K562 (cell line): Measurements from ENCODE around the gene ECSCR. TPM values are rescaled to one million over a fixed set of nuclear protein-coding genes. Genes with fewer than 3 reads are reported as not detected.

Experiments used
- ATAC-seq: fragments of 200-7000 bp; cut with Tn5 transposase; 3 replicates; pipeline ENCODE4 v1.9.1; 2020; ENCODE audit warnings: moderate library complexity
- BruUV-seq: library from RNA; stranded (reverse); fragments of 400-500 nt; replicated peaks from 2 replicates; lab custom pipeline; 2021; lab: Mats Ljungman, UMichigan
- CTCF ChIA-PET: fragments of 300-600 bp; formaldehyde crosslinking; extraction: SDS; loops from one replicate; lab custom pipeline; 2021; ENCODE audit warnings: low intra/inter-chr PET ratio; lab: Yijun Ruan, JAX
- POLR2A ChIA-PET: fragments of 300-600, 350-650 bp; sonication (Branson Sonifier 250); formaldehyde crosslinking; extraction: SDS; loops from one replicate; lab custom pipeline; 2021; ENCODE audit warnings: antibody characterized with exemption, inconsistent platforms; lab: Yijun Ruan, JAX
- DNase-seq, 4 experiments: peaks; one replicate each; pipeline versions ENCODE4 v3.0.0 to v3.0.0-alpha.2; 2011 to 2018; ENCODE audit warnings: low spot score in 3 of 4, mixed read lengths in 3 of 4; ENCODE audit errors: extremely low read depth in 1 of 4
- FAIRE-seq: peaks from 2 replicates; lab custom pipeline; 2011; peaks lifted over from hg19 to GRCh38; lab: Jason Lieb, UNC
- H2AFZ ChIP-seq: 2 replicates; pipeline ENCODE4 v1.6.0; 2011; ENCODE audit warnings: low read depth, low read length, control low read depth, inconsistent platforms
- H3K27ac ChIP-seq: fragments of 200-600 bp; 3 replicates; pipeline ENCODE4 v1.8.0; 2011; ENCODE audit warnings: low read depth, mild to moderate bottlenecking, control low read depth, inconsistent platforms, low read length, moderate library complexity, mixed read lengths; ENCODE audit errors: extremely low read depth
- H3K27me3 ChIP-seq, 2 experiments: fragments of 300-600 bp in 1 of 2; 2 replicates in 1 of 2; 3 replicates in 1 of 2; pipeline versions ENCODE4 v1.6.0 to v1.8.0; 2011; ENCODE audit warnings: inconsistent platforms in 2 of 2, low read length in 2 of 2, mild to moderate bottlenecking in 1 of 2, mixed read lengths in 1 of 2, moderate library complexity in 1 of 2; ENCODE audit not compliant: control insufficient read depth in 2 of 2, insufficient read depth in 2 of 2
- H3K36me3 ChIP-seq: fragments of 300-600 bp; 3 replicates; pipeline ENCODE4 v1.8.0; 2011; ENCODE audit warnings: mild to moderate bottlenecking, low read length, inconsistent platforms; ENCODE audit not compliant: control insufficient read depth, insufficient read depth
- H3K4me1 ChIP-seq, 2 experiments: fragments of 200-600 bp in 1 of 2; replicated peaks in 1 of 2; 2 replicates in 1 of 2; 3 replicates in 1 of 2; pipeline versions ENCODE4 v1.5.1 to v1.8.0; 2011; ENCODE audit warnings: inconsistent platforms in 2 of 2, low read length in 2 of 2, mild to moderate bottlenecking in 1 of 2, mixed read lengths in 1 of 2, moderate library complexity in 1 of 2; ENCODE audit not compliant: control insufficient read depth in 2 of 2, insufficient read depth in 2 of 2
- H3K4me2 ChIP-seq: 2 replicates; pipeline ENCODE4 v1.6.1; 2011; ENCODE audit warnings: low read length, control low read depth, inconsistent platforms, mixed read lengths; ENCODE audit not compliant: insufficient read depth
- H3K4me3 ChIP-seq: fragments of 200-600 bp; sonication (generic), shearing (Covaris generic); 2 replicates; pipeline ENCODE4 v1.5.1; 2016; ENCODE audit warnings: control low read depth, inconsistent platforms
- H3K79me2 ChIP-seq: fragments of 200-600 bp; 3 replicates; pipeline ENCODE4 v1.8.0; 2011; ENCODE audit warnings: low read length, inconsistent platforms; ENCODE audit not compliant: control insufficient read depth, insufficient read depth
- H3K9ac ChIP-seq, 2 experiments: 2 replicates each; pipeline versions ENCODE4 v1.6.0 to v1.6.1; 2011; ENCODE audit warnings: low read depth in 2 of 2, low read length in 2 of 2, control low read depth in 1 of 2, inconsistent platforms in 1 of 2, mild to moderate bottlenecking in 1 of 2, mixed read lengths in 1 of 2; ENCODE audit not compliant: insufficient read depth in 1 of 2
- H3K9me1 ChIP-seq: one replicate; pipeline ENCODE4 v1.6.0; 2011; ENCODE audit warnings: inconsistent platforms, mild to moderate bottlenecking, low read length, moderate library complexity; ENCODE audit not compliant: control insufficient read depth, insufficient read depth
- H3K9me3 ChIP-seq: replicated peaks from 2 replicates; pipeline ENCODE4 v1.5.1; 2011; ENCODE audit warnings: low read depth, low read length, inconsistent platforms; ENCODE audit not compliant: control insufficient read depth, insufficient read depth
- H4K20me1 ChIP-seq: replicated peaks from 2 replicates; pipeline ENCODE4 v1.6.1; 2011; ENCODE audit warnings: low read length, inconsistent platforms, mixed read lengths; ENCODE audit not compliant: control insufficient read depth, insufficient read depth
- ETV1 ChIP-seq: fragments of 450-650 bp; conservative IDR thresholded peaks from 2 replicates; pipeline ENCODE4 v1.6.1; 2016; ENCODE audit warnings: missing genetic modification characterization, control low read depth, low read depth, missing compliant biosample characterization
- HMG20B ChIP-seq: fragments of 250-450 bp; sonication (Bioruptor Pico); IDR thresholded peaks from 2 replicates; pipeline ENCODE4 v1.5.0; 2021; ENCODE audit warnings: mild to moderate bottlenecking
- MXI1 ChIP-seq: IDR thresholded peaks from 2 replicates; pipeline ENCODE4 v1.6.1; 2011; ENCODE audit warnings: low read depth, mild to moderate bottlenecking, improper control_type of control experiment, low read length
- NCOA1 ChIP-seq: fragments of 450-650 bp; IDR thresholded peaks from 2 replicates; pipeline ENCODE4 v1.6.1; 2016; ENCODE audit warnings: low read depth
- NCOR1 ChIP-seq: fragments of 450-650 bp; IDR thresholded peaks from 2 replicates; pipeline ENCODE4 v1.6.1; 2016; ENCODE audit warnings: mild to moderate bottlenecking, moderate library complexity
- NELFE ChIP-seq: IDR thresholded peaks from 2 replicates; pipeline ENCODE4 v1.6.1; 2011; ENCODE audit warnings: mild to moderate bottlenecking; ENCODE audit not compliant: insufficient read depth, insufficient read length
- STAT5A ChIP-seq: IDR thresholded peaks from 2 replicates; pipeline ENCODE4 v1.6.1; 2012; ENCODE audit warnings: low read length, inconsistent platforms, borderline replicate concordance
- ZNF12 ChIP-seq: sonication (generic); formaldehyde crosslinking; IDR thresholded peaks from 2 replicates; pipeline ENCODE4 v1.4.0; 2020; ENCODE audit warnings: mild to moderate bottlenecking, missing genetic modification reagents
- WGBS: fragments of 100-300 bp; shearing (Covaris generic); methylation state at CpG from one replicate; pipeline ENCODE4 v1.1.6; 2016; ENCODE audit warnings: low coverage, mixed read lengths; ENCODE audit not compliant: insufficient coverage; ENCODE audit errors: missing lambda C conversion rate; 5-methylcytosine and 5-hydroxymethylcytosine counted together
- in situ Hi-C: fragments of 300-500 bp; cut with MboI; formaldehyde crosslinking; loops from 4 replicates; pipeline ENCODE4 v1.15.0; 2018; ENCODE audit warnings: inconsistent platforms, mixed read lengths
- intact Hi-C: fragments of 100-400 bp; cut with micrococcal nuclease; formaldehyde crosslinking; loops from 2 replicates; pipeline ENCODE4 v1.14.2; 2022
- polyA plus RNA-seq, 8 experiments: library from polyadenylated mRNA; depleted of rRNA in 4 of 8; stranded (reverse) in 5 of 8; unstranded in 3 of 8; fragments of >200 nt; fragmentation: Nextera tagmentation in 2 of 8; fragmentation: Illumina TruSeq in 1 of 8; extraction: Ambion mirVana in 2 of 8; extraction: Trizol in 1 of 8; gene quantifications; 2 replicates each; pipeline versions ENCODE4 v1.2.1 to v1.2.3, GENCODE V29; 2011 to 2014; ENCODE audit warnings: inconsistent platforms in 1 of 8, missing spikeins in 1 of 8
- total RNA-seq, 7 experiments: library from RNA; depleted of rRNA in 6 of 7; stranded (reverse); fragments of >200 nt in 6 of 7; fragmentation: Illumina TruSeq in 2 of 7; extraction: Trizol in 2 of 7; gene quantifications; 2 replicates each; pipeline versions ENCODE4 v1.2.1 to v1.2.3, GENCODE V29; 2011 to 2021; ENCODE audit warnings: low replicate concordance in 1 of 7
- TF ChIP-seq, protein P1 (sequence below): sonication (generic); IDR thresholded peaks from 2 replicates; pipeline ENCODE4 v1.6.1; 2016
- TF ChIP-seq, protein P2 (sequence below): fragments of 450-650 bp; IDR thresholded peaks from 2 replicates; pipeline ENCODE4 v1.6.1; 2016; ENCODE audit warnings: antibody characterized with exemption
- TF ChIP-seq, protein P3 (sequence below): fragments of 450-650 bp; IDR thresholded peaks from 2 replicates; pipeline ENCODE4 v1.6.1; 2016; ENCODE audit warnings: low read depth

Gene ECSCR
- total and polyA plus RNA-seq, 9 of the 15 experiments (the other 6 are each of a cell fraction or from before 2014, with no cell fraction given), result 0.10 to 0.25 (median 0.13) TPM; not detected in 6

DNA sequence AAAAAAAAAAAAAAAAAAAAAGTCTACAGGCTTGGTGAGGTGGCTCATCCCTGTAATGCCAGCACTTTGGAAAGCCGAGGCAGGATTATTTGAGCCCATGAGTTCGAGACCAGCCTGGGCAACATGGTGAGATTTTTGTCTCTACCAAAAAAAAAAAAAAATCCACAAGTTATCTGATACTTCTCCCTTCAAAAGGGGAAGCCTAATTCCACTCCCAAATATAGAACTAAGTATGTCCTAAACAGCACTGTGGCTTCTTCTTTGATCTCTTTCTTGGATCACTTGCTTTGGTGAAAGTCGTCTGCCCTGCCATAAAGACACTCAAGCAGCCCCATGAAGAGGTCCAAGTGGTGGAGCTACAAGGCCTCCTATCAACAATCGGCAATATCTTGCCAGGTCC, 38.8 kb upstream of the ECSCR start:
- intact Hi-C loops, result no loop called here
- Histone ChIP-seq H3K9me1 (no peaks in the 10 kb centered on the region), H3K36me3 (peaks cover 2% of the 10 kb centered on the region; the same call in 1 of the 3 replicates), H4K20me1 (no peaks in the 10 kb centered on the region), H2AFZ (no peak overlapping the region), H3K4me2 (no peak overlapping the region), H3K9ac (no peak overlapping the region), H3K4me3 (no peak overlapping the region), H3K27ac (no peak overlapping the region), H3K27me3 (no peaks in the 10 kb centered on the region), H3K79me2 (peaks cover 33% of the 10 kb centered on the region), H3K9me3 (peaks cover 5% of the 10 kb centered on the region), H3K4me1 (peaks cover 0 to 2% of the 10 kb centered on the region in 2 experiments; a peak in 2 of 5 replicates)
- WGBS, result 68% methylated on average over 4 of the region's 4 CpGs
- in situ Hi-C loops, result no loop called here
- ChIA-PET CTCF (interaction anchor here (0.6 kb wide), 1 partner anchor 76 kb away, joined by 3 read pairs; no protein-coding TSS in a partner anchor), POLR2A (interaction anchor here (1.9 kb wide), 1 partner anchor 26 kb away, joined by 6 read pairs; no protein-coding TSS in a partner anchor)
- DNase-seq (no peak), ATAC-seq (no peak), FAIRE-seq (no peak)
- BruUV-seq, result no TSS peak
- TF ChIP-seq, protein P1, sequence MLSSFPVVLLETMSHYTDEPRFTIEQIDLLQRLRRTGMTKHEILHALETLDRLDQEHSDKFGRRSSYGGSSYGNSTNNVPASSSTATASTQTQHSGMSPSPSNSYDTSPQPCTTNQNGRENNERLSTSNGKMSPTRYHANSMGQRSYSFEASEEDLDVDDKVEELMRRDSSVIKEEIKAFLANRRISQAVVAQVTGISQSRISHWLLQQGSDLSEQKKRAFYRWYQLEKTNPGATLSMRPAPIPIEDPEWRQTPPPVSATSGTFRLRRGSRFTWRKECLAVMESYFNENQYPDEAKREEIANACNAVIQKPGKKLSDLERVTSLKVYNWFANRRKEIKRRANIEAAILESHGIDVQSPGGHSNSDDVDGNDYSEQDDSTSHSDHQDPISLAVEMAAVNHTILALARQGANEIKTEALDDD, result no peak
- TF ChIP-seq MXI1 (no peak), NCOR1 (no peak), ZNF12 (CRISPR knock-in tag) (no peak), HMG20B (CRISPR knock-in tag) (no peak), NELFE (no peak), ETV1 (tag) (no peak), NCOA1 (no peak), STAT5A (no peak)
- TF ChIP-seq, protein P2, sequence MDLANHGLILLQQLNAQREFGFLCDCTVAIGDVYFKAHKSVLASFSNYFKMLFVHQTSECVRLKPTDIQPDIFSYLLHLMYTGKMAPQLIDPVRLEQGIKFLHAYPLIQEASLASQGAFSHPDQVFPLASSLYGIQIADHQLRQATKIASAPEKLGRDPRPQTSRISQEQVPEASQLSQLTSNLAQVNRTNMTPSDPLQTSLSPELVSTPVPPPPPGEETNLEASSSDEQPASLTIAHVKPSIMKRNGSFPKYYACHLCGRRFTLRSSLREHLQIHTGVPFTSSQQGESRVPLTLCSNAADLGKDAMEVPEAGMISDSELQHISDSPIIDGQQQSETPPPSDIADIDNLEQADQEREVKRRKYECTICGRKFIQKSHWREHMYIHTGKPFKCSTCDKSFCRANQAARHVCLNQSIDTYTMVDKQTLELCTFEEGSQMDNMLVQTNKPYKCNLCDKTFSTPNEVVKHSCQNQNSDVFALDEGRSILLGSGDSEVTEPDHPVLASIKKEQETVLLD, result no peak
- TF ChIP-seq, protein P3, sequence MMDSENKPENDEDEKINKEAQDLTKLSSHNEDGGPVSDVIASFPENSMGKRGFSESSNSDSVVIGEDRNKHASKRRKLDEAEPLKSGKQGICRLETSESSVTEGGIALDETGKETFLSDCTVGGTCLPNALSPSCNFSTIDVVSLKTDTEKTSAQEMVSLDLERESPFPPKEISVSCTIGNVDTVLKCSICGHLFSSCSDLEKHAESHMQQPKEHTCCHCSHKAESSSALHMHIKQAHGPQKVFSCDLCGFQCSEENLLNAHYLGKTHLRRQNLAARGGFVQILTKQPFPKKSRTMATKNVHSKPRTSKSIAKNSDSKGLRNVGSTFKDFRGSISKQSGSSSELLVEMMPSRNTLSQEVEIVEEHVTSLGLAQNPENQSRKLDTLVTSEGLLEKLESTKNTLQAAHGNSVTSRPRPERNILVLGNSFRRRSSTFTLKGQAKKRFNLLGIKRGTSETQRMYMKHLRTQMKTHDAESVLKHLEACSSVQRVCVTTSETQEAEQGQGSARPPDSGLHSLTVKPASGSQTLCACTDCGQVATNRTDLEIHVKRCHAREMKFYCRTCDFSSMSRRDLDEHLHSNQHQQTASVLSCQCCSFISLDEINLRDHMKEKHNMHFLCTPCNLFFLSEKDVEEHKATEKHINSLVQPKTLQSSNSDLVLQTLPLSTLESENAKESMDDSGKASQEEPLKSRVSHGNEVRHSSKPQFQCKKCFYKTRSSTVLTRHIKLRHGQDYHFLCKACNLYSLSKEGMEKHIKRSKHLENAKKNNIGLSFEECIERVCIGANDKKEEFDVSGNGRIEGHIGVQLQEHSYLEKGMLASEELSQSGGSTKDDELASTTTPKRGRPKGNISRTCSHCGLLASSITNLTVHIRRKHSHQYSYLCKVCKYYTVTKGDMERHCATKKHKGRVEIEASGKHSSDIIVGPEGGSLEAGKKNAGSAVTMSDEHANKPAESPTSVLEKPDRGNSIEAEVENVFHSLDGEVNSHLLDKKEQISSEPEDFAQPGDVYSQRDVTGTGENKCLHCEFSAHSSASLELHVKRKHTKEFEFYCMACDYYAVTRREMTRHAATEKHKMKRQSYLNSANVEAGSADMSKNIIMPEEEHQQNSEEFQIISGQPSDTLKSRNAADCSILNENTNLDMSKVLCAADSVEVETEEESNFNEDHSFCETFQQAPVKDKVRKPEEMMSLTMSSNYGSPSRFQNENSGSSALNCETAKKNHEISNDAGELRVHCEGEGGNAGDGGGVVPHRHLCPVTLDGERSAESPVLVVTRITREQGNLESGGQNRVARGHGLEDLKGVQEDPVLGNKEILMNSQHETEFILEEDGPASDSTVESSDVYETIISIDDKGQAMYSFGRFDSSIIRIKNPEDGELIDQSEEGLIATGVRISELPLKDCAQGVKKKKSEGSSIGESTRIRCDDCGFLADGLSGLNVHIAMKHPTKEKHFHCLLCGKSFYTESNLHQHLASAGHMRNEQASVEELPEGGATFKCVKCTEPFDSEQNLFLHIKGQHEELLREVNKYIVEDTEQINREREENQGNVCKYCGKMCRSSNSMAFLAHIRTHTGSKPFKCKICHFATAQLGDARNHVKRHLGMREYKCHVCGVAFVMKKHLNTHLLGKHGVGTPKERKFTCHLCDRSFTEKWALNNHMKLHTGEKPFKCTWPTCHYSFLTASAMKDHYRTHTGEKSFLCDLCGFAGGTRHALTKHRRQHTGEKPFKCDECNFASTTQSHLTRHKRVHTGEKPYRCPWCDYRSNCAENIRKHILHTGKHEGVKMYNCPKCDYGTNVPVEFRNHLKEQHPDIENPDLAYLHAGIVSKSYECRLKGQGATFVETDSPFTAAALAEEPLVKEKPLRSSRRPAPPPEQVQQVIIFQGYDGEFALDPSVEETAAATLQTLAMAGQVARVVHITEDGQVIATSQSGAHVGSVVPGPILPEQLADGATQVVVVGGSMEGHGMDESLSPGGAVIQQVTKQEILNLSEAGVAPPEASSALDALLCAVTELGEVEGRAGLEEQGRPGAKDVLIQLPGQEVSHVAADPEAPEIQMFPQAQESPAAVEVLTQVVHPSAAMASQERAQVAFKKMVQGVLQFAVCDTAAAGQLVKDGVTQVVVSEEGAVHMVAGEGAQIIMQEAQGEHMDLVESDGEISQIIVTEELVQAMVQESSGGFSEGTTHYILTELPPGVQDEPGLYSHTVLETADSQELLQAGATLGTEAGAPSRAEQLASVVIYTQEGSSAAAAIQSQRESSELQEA, result no peak
